Dedifferentiated amniotic fluid mesenchymal stem cell (primary cell): ENCODE results near the gene RAC2.

Source experiments
- DNase-seq: peaks from one replicate; pipeline ENCODE4 v3.0.0-alpha.2; 2016; ENCODE audit errors: extremely low spot score

RAC2 gene

DNA sequence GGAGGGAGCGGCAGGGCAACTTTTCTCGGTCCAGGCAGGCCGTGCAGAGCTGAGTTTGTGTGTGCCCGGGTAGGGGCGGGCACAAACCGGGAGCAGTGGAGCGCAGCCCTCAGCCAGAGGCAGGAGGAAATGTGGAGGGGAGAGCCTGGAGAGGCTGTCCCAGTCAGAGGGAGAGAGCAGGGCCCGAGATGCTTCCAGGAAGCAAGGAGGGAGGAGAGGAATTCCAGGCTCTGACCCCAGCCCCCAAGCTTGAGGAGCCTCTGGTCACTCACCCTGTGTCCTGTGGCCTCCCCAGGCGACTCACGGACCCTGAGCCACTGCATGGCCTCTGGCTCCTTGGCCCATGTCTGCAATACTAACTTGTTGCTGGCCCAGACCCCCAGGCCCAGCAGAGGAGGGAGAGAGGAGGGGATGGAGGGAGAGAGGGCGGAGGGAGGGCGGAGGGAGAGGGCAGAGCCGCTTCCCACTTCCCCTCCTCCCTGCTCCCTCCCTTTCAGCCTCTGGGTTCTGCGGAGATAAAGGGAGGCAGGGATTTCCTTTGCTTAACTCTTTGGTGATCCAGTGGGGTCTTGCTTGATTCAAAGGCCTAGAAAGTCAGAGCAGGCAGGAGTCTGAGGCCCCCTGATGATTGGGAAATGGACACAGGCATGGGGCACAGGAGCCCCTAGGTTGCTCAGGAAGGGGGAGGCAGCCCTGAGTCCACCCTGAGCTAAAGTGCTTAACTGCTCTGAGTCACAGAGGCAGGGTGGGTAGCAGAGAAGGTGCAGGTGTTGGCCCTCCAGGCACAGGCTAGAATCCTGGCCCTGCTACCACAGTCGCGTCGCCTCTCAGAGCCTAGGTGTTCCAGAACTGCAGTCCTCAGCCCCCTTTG lies 55.9 kb downstream of the RAC2 start, which contains the start of gene C1QTNF6:
C1QTNF6 (minus strand) TSS at position 357 of the 871 bp plus-strand sequence; CDS start at position 323, 34 bp downstream.
- no peak for DNase-seq

DNA sequence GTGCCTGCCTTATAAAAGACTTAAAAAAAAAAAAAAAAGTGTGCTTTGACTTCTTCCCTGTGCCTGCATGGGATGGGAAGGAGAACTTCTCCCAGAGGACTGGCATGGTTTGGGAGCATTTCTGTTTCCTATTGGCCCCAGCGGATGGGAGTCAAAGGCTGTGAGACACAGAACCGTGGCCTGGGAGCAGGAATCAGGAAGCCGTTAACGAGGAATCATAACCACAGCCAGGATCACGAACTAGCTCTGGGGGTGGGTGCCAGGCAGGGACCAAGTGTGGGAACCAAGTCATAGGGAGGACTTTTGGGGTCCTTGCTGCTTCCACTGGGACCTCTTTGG lies 56.5 kb downstream of the RAC2 start:
- DNase-seq: no peak

DNA sequence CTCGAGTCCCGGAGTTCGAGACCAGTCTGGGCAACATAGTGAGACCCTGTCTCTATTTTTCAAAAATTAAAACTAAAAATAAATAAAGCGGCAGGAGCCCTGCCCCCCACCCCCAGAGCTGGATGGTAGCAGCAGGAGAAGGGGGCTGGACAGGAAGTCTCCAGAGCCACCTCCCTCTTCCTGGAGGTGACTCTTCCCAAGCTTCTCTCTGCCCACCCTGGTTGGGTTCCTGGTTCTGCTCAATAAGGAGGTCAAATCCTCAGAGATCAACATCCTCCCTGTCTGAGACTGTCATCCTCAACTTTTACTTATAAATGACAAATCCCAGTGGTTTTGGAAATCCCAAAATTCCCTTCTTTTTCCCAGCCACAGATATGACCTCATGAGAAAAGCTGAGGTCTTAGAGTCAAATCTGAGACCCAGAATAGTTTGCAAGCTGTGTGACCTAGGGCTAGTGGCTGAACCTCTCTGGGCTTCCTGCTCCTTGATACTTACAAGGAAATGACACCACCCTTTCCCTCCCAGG lies 57.0 kb downstream of the RAC2 start:
- no peak for DNase-seq

DNA sequence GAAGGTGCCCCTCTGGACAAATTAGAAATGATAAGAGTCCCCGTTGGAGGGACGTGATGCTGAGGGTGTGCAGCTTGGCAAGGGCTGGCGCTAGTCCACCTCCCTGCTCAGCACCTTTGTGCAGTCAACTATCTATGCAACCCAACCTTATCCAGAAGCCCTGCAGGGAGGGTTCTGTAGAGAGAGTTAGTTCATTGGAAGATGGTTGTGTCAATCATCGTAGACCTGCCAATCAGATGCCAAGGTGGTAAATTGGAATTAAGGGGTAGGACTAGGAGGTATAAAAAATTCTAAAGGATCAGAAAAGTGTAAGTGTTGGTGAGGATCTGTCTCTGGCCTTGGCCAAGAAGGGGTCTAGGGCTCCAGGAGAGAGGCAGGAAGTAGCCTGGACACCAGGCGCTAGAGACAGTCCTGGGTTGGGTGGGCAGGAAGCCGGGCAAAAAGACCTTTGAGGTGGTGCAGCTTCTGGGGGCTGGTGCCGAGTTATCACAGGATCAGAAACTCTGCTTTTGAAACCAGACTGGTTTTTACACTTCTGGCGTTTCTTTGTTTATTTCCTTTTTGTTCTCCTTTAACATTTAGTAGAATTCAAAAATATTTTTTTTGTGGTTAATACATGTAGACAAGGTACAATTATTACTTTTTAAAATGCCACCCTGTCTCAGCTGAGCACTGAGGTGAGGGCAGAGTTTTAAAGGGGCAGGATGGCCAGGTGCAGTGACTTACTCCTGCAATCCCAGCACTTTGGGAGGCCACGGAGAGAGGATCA lies 57.7 kb downstream of the RAC2 start:
- no peak for DNase-seq

DNA sequence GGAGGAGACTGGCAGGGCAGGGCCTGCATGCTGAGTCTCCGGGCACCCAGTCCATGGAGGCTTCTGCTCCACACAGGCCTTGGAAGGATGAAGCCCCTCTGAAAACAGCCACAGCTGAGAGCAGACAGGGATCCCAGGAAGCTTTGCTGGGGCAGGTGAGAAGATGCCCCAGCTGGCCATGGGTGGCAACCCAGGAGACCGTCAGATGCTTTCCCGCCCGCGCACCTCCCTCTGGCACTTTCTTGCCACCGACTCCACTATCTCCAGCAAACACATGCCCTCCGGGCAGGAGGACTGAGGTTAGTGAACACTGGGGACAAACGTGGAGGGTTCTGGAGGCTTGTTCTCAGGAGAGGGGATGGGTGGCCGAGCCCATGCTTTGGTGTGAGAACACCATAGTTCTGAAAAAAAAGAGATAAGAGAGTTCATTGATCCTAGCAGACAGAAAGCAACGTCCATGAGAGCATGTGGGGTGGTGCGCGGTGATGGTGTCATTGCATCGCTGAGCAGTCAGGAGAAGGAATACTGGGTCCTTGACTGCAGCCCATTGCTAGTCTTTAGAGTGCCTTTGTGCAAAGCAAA lies 58.3 kb downstream of the RAC2 start:
- DNase-seq: no peak

DNA sequence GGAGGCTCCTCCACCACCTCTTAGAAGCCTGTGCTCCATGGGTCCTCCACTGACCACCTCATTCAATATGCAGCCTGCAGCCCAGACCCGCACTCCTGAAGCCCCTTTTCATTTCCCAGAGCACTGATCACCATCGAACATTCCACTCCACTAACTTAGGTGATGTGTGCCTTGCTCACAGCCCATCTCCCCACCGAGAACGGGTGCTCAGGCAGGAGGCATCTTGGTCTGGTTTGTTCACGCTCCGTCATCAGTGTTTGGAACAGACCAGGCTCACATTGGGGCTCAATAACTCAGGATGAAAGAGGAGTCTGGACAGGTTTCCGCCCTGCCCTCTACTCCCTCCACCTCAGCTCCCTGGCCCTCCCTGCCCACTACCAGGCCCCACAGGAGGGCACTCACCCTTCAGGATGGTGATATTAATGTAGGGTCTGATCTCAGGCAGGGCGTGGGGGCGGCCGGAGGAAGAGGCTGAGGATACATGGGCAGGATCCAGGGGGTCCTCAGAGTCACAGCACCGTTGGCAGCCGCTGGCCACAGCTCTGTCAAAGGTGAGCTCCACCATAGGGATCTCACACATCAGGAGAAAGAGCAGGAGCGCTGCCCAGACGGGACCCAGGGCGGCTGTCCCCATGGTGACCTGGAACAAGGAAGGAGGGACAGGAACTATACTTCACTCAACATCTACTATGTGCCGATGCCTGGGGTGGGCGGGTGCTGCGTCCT lies 59.1 kb downstream of the RAC2 start:
- DNase-seq: no peak

DNA sequence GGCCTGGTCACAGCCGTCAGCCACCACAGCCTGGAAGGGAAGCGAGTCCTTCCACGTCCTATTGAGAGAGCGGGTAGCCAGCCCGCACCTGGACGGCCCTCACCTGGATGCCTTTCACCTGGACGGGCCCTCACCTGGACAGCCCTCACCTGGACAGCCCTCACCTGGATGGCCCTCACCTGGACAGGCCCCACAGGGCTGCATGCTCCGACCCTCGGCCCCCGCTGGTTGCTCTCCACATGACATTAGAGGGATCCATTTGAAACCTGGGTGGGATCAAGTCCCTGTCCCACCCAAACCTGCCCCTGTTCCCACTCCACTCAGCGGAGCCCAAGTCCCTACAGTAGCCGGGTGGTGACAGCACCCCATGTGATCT lies 59.7 kb downstream of the RAC2 start:
- DNase-seq: no peak

DNA sequence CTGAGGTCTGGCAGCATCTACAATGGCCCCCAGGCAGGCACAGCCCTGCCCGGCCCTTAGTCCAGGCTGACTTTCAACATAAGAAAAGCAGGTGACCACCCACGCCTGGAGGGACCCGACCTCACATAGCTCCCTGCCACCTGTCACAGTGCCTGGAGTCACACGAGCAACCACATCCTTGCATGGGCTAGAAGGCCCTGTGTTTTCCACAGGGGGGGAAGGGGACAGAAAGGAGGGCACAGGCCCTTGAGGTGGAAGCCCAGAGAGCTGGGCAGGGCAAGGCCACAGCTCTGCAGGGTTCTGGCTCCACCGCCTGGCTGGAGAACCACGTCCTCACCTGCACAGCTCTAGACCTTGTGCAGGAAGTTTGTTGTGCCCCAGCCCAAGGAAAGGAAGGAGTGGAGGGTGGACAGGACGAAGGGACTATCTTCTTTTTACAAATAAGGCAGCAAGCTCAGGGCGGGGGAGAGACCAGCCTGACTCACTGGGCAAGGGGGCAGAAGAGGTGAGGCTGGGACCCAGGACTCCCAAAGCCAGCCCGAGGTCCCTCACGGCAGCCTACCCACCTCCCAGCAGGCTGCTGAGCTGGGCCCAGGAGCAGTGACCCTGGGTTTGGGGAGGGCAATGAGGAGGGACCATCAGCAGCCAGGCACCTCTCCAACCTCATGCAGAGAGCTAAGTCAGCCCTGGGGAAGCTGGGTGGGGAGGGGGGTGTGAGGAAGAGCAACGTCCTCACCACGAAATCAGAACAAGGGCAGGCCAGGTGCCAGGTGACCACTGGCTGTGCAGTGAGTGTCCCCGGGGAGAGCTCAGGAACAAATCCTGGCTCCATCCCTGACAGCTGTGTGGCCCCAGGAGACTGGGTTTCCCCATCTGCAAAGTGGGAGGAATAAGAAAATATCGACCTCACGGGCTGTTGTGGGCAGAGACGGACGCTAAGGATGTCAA lies 60.4 kb downstream of the RAC2 start:
- DNase-seq: no peak

DNA sequence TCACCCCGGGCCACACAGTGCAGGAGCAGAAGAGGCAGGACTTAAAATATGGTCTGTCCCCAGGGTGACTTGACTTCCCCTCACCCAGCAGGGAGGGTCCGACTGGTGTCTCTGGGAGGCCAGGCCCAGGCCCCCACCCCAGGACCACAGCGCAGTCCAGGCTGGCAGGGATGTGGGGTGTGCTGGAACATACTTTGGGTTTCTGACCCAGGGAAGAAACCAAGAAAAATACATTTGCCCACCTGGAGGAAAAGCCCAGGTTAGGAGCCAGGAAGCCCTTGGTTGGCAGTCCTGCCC lies 61.2 kb downstream of the RAC2 start:
- DNase-seq: no peak

DNA sequence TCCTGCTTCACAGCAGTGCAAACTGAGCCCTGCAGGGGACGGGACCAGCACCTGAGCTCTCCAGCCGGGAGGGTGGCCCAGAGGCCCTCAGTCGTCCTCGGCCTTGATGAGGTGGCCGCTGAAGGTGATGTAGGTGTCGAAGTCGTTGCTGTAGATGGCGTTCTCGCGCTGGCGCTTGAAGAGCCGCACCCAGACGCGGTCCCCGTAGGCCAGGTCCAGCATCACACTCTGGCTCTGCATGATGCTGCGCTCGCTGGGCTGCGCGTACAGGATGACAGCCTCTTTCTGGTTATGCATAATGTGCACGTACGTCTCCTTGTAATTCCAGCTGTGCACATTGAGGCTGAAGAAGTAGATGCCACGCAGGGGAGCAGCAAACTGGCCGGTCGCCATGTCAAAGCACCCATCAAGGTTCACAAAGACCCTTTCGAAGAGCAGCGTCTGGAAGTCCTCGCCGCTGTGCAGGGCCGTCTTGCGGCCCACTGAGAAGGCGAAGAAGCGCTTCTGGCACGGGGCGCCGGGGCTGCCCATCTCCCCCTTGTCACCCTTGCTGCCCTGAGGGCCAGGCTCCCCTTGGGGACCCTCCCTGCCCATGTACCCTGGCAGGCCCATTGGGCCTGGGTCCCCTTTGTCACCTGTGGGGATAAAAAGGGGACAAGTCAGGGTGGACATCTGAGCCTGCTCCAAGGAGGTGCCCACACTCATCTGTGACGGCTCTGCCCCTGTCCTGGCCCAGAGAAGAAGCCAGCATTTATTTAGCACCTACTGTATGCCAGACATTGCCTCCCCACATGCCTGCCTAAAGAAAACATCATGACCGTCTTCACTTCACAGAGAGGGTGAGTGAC lies 61.7 kb downstream of the RAC2 start:
- DNase-seq: no peak

DNA sequence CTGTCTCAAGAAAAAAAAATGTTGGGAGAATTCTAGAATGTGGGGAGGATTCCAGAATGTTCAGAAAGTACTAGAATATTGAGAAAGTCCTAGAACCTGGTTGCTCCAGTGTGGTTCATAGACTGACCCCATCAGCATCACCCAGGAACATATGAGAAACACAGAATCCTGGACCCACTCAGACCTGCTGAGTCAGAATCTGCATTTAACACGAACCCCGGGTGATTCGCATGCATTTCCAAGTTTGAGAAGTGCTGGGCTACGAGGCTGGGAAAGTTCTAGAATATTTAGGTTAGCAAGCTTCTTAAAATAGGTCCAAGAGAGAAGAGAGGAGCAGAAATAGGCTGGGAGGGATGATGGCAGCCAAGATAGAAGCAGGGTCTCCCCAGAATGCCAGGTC lies 62.4 kb downstream of the RAC2 start:
- no peak for DNase-seq

DNA sequence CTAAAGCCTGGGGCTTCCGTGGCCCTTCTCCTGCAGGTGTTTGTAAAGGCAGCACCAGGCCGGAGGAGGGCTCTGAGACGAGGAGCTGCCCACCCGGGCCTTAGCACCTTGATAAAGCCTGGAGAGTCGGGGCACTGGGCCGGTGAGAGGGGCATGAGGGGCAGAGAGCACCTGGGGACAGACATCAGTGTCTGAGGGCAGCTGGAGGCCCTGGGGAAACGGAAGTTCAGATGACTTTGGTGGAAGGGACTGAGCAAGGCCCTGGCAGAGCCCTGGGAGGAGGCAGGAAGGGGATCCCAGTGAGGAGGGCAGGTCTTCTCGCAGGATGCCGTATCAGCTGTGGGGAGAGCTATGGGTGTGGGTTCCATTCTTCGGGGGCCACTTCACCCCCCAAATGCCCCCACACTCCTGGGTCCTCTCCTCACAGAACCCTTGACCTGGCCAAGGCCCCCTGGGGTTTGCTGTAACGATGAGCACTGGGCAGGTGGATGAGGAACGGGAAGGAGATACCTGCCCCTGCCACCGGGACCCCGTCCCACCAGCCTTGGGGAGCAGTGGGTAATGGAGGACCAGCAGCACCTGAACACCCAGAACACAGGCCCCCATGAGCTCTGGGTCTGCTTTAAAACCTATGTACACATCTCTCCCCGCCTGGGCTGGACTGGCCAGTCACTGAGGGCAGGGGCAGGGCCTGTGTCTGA lies 63.4 kb downstream of the RAC2 start:
- no peak for DNase-seq

DNA sequence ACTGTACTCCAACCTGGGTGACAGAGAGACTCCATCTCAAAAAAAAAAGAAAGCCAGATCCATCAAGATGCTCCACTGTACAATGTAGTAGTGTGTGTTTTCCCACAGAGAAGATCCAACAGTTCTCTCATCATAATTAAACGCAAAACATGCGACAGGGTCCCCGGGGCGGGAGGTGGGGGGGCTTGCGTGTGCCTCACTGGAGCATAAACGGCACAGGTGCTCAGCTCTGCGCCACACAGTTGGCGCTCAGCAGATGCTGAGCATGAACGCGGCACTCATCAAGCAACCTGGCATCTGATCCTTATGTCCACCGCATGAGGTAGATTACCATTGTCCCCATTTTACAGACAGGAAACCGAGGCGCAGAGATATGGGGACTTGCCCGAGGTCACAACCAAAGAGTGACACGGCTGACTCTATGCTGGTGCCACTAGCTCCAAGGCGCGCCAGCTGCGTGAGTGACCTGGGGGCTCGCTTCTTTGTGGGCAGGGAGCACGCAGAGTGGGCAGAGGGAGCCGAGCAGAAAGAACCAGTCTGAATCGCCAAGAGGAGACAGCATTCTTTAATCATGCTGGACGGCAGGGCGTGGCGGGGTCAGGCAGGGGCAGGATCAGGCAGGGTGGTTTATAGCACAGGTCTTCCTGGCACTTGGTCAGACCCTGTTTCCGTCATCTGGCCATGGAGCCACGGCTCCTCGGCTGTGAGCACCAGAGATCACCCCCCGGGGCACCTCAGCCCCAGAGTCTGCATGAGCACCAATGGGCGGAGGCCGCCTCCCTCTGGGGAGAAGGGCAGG lies 64.2 kb downstream of the RAC2 start:
- DNase-seq: no peak

DNA sequence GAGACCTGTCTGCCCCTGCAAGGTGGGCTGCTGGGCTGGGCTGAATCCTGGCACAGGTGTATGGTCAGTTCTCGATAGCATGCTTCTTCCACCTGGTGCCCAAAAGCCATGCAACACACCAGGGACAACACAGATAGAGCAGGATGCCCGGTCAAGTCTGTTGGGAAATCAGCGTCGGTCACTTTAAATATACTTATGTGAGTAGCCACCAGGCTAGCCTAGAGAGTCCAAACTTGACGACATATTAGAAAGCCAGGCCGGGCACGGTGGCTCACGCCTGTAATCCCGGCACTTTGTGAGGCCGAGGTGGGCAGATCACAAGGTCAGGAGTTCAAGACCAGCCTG lies 65.0 kb downstream of the RAC2 start:
- DNase-seq: no peak

DNA sequence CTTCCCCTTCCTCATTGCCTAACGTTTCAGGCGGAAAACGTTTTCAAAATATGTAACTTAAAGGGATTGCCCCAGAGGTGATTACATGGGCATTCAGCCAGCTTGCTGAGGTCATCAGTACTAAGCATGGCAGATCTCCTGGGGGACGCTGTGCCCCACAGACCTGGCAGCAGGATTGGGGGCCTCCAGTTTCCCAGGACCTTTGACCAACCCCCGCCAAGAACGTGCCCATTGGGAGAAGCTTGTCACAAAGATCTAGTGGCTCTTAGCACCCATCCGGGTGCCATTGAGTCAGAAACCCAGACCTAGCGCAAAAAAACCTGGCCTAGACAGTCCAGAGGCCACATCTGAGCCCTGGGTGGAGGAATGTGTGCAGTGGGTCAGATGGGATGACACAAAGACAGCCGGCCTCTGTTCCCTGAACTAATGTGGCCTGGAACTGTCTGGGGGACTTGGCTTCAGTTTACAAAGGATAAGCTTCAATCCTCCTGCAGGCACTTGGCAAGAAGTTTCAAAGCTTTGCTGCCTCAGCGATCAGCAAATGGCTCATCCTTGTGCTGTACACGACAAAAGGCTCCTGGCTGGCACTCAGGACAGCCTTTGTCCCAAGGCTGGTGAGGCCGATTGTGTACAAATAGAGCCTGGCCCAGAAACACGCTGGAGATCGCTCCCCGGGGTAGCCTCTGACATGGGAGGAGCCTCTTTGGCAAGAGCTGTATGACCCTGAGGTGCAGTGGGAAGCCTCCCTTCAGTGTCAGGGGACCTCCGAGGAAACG lies 65.5 kb downstream of the RAC2 start:
- DNase-seq: no peak

DNA sequence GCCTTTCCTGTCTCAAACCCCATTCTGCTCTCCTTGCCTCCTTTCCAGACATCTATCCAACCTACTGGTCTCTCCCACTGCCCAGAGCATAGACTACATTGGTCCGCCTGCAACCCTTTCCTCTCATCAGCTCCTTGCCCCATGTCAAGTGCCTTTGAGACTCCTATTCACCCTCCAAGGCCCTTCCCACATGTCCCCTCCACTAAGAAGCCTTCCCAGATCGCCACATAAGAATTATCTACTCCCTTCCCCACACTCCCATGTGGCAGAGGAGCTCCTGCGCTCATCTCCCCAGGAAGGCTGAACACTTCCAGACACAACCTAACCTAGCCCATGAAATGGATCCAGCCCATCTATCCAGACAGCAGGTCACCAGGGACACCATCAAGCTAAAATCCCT lies 66.3 kb downstream of the RAC2 start:
- no peak for DNase-seq

DNA sequence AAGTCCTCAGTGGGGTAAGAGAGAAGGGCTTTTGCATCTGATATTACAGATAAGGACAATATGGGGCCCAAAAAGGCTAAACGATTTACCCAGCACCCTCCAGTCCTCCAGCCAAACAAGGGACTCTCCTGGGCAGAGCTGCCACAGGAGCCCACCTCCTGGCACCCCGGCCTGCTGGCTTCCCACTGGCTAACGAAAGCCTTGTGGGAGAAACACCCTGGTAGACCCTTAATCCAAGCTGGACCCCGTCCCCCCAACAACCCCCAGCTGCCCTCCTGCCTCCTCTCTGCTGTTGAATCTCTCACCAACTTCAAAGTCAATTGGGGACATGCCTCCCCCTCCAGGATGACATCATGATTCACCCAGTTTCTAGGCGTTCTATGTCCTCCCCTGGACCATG lies 66.8 kb downstream of the RAC2 start:
- DNase-seq: no peak

DNA sequence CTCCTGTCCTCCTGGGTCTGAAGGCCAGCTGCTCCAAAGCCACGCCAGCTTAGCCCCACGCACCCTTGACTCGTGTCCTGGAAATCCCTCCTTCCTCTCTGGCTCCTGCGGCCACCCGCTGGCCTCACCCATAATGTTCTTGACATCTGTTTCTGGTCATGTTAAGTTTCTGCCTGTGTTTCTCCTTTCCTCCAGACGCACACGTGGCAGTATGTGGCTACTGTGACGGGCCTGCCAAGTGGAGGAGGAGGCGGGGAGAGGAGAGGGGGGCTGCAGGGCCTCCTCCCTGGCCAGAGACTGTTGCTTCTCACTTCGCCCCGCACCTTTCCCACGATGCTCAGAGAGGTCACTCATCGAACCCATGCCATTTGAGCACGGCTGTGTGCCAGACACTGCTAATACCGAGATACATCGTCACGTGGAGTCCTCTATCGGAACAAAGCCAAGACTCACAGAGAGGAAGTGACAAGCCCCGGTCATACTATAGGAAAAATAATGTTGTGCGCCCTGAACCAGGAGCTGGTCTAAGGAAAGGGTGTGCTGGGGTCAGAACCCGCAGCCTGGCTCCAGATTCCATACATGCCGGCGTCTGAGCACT lies 67.5 kb downstream of the RAC2 start:
- DNase-seq: peak; percentile 68
